HFFc6 (cell line): ENCODE measurements around the gene LIPH. TPM values are rescaled to one million over a fixed set of nuclear protein-coding genes. Genes with fewer than 3 reads are reported as not detected.
"Not testable (repeated sequence)": the region's sequence is repeated elsewhere in the genome, so short reads cannot be mapped to it uniquely, and the experiment has no call there.

Source experiments
- DNase-seq: peaks from one replicate; pipeline ENCODE4 v3.0.0-alpha.2; 2018
- H3K27ac Mint-ChIP-seq: 2 replicates; pipeline ENCODE4 v1.8.0; 2020; ENCODE audit warnings: mild to moderate bottlenecking, mixed read lengths
- H3K27me3 Mint-ChIP-seq: 2 replicates; pipeline ENCODE4 v1.8.0; 2021; ENCODE audit warnings: mild to moderate bottlenecking, moderate library complexity, mixed read lengths; ENCODE audit not compliant: insufficient read depth
- H3K36me3 Mint-ChIP-seq: 2 replicates; pipeline ENCODE4 v1.8.0; 2021; ENCODE audit warnings: low read depth, mixed read lengths
- H3K4me1 Mint-ChIP-seq: 2 replicates; pipeline ENCODE4 v1.8.0; 2020; ENCODE audit warnings: low read depth, mixed read lengths
- H3K4me3 Mint-ChIP-seq: 2 replicates; pipeline ENCODE4 v1.8.0; 2020; ENCODE audit warnings: mild to moderate bottlenecking, moderate library complexity, mixed read lengths
- H3K9me3 Mint-ChIP-seq: 2 replicates; pipeline ENCODE4 v1.8.0; 2020; ENCODE audit warnings: mild to moderate bottlenecking, mixed read lengths
- CTCF ChIP-seq: fragments of 200-600 bp; sonication (generic); IDR thresholded peaks from 2 replicates; pipeline ENCODE4 v1.5.0; 2021; ENCODE audit warnings: antibody characterized with exemption, mild to moderate bottlenecking
- total RNA-seq, 6 experiments: library from RNA; stranded (reverse); fragmentation: NEBNext Ultra II Directional; extraction: Animal tissue kit (Norgen Biotek cat#: 25700); gene quantifications; 2 replicates in 1 of 6; 3 replicates in 5 of 6; pipeline ENCODE4 v1.2.3, GENCODE V29; 2021

The LIPH gene
- total RNA-seq, 6 experiments from 2014 or later, result 0.10 to 1.6 (median 0.26) TPM

- not testable (repeated sequence) for H3K27me3 Mint-ChIP-seq, H3K4me3 Mint-ChIP-seq, H3K27ac Mint-ChIP-seq, H3K4me1 Mint-ChIP-seq
- DNase-seq, result peak; percentile 54
- TF ChIP-seq CTCF, result peak; percentile 84
- Mint-ChIP-seq H3K36me3 (peaks cover 19% of the 10 kb centered on the region; the same call in 1 of the 2 replicates), H3K9me3 (peaks cover 23% of the 10 kb centered on the region)
These were observed 22.9 kb upstream of the LIPH start for GRCh38 chr3:185575108-185575869.

GRCh38 chr3:185572183-185572582 lies 19.8 kb upstream of the LIPH start:
- Mint-ChIP-seq H3K9me3 (peaks cover 27% of the 10 kb centered on the region), H3K4me1 (no peaks in the 10 kb centered on the region), H3K4me3 (no peak overlapping the region), H3K27ac (no peak overlapping the region), H3K27me3 (peaks cover 5% of the 10 kb centered on the region; the same call in 1 of the 2 replicates), H3K36me3 (peaks cover 19% of the 10 kb centered on the region; the same call in 1 of the 2 replicates)
- TF ChIP-seq CTCF, result no peak
- DNase-seq, result no peak

DNA sequence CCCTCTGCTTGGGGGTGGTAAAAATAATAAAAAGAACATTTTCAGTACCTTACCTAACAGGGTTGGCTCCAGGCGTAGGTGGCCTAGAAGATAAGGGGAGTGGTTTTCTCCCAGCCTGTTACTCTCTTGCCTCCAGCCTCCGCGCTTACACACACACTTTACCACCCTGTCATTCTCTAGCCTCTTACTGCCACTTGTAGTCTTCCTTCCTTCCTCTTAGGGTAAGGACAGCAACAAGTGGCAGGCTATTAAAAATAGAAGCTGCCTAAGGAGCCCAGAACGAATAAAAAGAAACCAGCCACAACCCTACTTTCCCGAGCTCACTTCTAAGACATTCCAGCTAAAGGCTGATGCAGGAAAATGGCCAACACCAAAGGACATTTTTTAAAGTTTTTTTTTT lies 9.6 kb upstream of the LIPH start:
- Mint-ChIP-seq H3K9me3 (no peaks in the 10 kb centered on the region), H3K4me3 (no peak overlapping the region), H3K36me3 (no peaks in the 10 kb centered on the region), H3K27ac (no peak overlapping the region), H3K27me3 (peaks cover 10% of the 10 kb centered on the region), H3K4me1 (peaks cover 21% of the 10 kb centered on the region)
- TF ChIP-seq CTCF, result no peak
- DNase-seq, result no peak

DNA sequence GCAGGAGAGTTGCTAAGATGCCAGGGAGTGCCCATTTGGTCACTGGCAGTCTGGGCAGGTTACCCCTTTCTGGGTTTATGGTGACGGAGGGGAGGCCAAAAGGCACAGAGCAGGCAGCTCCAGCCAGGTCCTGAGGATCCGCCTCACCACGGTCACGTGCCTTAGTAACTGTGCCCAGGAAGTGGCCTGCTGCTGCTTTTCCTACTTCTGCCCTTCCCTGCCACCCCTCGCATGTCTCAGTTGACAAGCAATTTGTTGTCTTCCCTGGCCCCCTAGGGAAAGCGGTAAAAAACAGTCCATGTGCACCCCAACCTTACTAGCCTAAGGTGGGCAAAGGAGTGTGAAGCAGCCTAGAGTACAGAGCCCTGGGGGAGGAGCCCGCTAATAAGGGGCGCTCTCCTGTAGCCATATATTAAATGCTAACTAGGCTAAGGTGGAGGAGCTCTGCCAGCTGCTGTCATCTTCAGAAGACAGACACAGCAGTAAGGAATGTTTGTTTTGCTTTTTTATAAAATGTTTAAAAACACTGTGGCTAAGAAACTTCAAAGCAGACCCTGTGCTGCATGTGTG lies 9.1 kb upstream of the LIPH start:
- Mint-ChIP-seq H3K4me1 (peaks cover 21% of the 10 kb centered on the region), H3K36me3 (no peaks in the 10 kb centered on the region), H3K4me3 (no peak overlapping the region), H3K27ac (no peak overlapping the region), H3K9me3 (no peaks in the 10 kb centered on the region), H3K27me3 (peaks cover 10% of the 10 kb centered on the region)
- TF ChIP-seq CTCF, result no peak
- DNase-seq, result no peak

- Mint-ChIP-seq H3K9me3 (no peaks in the 10 kb centered on the region), H3K36me3 (no peaks in the 10 kb centered on the region), H3K27ac (no peak overlapping the region), H3K4me1 (peaks cover 21% of the 10 kb centered on the region), H3K4me3 (no peak overlapping the region), H3K27me3 (peaks cover 10% of the 10 kb centered on the region)
- no peak for TF ChIP-seq CTCF
- DNase-seq, result no peak
These were observed 8.3 kb upstream of the LIPH start for GRCh38 chr3:185560676-185561075.
